ENCODE measurements around the gene NDUFC1.

NDUFC1 gene

GRCh38 chr4:139246166-139246565 lies 56.1 kb downstream of the NDUFC1 start:
- no peak for DNase-seq

- no peak for DNase-seq
Observed at GRCh38 chr4:139245590-139245989, 56.7 kb downstream of the NDUFC1 start.

GRCh38 chr4:139243448-139244365 lies 58.6 kb downstream of the NDUFC1 start:
- DNase-seq, result peak; percentile 84

DNA sequence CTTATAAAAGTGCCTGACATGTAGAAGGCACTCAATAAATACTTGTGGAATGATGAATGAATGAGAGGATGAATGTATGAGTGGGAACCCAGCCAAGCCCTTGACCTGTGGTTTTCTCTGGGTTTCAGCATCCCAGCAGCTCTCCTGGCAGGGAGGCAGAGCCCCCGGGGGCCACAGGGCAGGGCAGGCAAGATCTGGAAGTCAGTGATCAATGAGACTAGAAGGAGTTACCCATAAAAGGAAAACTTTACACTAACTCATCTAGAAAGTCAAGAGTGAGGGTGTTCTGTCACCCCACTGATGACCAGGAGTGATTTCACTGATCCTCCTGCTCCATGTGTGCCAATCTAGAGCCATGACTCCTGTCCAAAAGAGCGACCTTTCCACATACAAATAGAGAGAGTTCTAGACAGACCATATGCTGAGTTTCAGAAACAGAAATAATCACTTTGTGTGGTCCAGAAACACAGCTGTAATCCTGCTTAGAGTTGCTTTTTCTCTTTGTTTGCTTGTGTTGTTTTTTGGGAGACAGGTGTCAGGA lies 59.7 kb downstream of the NDUFC1 start:
- peak; percentile 22 for DNase-seq

- no peak for DNase-seq
Observed at GRCh38 chr4:139241784-139242151, 60.5 kb downstream of the NDUFC1 start.

DNA sequence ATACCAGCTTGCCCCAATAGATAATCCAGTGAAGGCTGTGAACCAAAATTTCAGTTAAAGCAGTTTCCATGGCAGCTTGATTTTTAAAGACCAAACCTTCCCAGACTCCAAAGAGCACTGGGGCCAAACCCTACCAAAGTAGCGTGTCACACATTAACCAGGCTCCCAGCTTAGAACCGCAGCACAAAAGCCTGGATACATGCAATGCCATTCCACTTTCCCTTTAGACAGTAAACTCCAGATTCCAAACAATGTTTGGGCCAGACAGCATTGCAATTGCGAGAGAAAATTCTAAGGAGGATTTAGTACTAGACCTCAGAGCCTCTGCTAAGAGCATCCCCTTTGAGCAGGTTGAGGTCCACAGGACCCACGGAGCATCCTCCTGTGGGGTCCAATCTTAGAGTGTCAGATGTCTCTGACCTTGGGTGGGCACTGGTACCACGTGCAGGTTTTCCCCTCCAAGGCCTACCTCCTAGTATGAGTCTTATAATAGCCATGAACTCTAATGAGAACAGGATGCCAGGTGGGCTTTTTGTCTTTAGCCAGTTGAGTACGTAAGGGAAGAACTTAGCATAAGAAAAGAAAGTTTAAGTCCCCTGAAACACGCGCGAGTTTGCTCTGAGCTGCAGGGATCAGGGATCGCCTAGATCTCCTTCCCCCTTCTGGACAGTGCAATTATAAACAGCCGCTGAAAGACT lies 61.0 kb downstream of the NDUFC1 start:
- DNase-seq, result no peak

Measured in amniotic stem cell (primary cell).